Tibial nerve (tissue), 4 donors: ENCODE results near the gene LECT2.

Experiments
- EP300 ChIP-seq, 2 donors: sonication (generic); formaldehyde crosslinking; IDR thresholded peaks; one replicate each; pipeline ENCODE4 v1.6.1; 2017; ENCODE audit warnings: antibody characterized with exemption in 2 of 2, mild to moderate bottlenecking in 1 of 2
- TF ChIP-seq, protein P1 (sequence below), 5 experiments: fragments of 200-600 bp in 3 of 5; fragments of 450-650 bp in 2 of 5; sonication (generic) in 3 of 5; IDR thresholded peaks; one replicate each; pipeline ENCODE4 v1.5.1; 2016 to 2019; ENCODE audit warnings: antibody characterized with exemption in 5 of 5, mild to moderate bottlenecking in 3 of 5, moderate library complexity in 2 of 5

GRCh38 chr5:135953850-135954249 lies 933 bp downstream of the LECT2 start:
- TF ChIP-seq, protein P1, sequence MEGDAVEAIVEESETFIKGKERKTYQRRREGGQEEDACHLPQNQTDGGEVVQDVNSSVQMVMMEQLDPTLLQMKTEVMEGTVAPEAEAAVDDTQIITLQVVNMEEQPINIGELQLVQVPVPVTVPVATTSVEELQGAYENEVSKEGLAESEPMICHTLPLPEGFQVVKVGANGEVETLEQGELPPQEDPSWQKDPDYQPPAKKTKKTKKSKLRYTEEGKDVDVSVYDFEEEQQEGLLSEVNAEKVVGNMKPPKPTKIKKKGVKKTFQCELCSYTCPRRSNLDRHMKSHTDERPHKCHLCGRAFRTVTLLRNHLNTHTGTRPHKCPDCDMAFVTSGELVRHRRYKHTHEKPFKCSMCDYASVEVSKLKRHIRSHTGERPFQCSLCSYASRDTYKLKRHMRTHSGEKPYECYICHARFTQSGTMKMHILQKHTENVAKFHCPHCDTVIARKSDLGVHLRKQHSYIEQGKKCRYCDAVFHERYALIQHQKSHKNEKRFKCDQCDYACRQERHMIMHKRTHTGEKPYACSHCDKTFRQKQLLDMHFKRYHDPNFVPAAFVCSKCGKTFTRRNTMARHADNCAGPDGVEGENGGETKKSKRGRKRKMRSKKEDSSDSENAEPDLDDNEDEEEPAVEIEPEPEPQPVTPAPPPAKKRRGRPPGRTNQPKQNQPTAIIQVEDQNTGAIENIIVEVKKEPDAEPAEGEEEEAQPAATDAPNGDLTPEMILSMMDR (IDR thresholded peaks at IDR 0.05) = no peak
- TF ChIP-seq EP300 (IDR thresholded peaks at IDR 0.05) = no peak
